ENCODE results near the gene LRRC75A. TPM values are rescaled to one million over a fixed set of nuclear protein-coding genes. Genes with fewer than 3 reads are reported as not detected.

LRRC75A gene
- total RNA-seq, 1 experiment from 2014 or later = 10.1 TPM

DNA sequence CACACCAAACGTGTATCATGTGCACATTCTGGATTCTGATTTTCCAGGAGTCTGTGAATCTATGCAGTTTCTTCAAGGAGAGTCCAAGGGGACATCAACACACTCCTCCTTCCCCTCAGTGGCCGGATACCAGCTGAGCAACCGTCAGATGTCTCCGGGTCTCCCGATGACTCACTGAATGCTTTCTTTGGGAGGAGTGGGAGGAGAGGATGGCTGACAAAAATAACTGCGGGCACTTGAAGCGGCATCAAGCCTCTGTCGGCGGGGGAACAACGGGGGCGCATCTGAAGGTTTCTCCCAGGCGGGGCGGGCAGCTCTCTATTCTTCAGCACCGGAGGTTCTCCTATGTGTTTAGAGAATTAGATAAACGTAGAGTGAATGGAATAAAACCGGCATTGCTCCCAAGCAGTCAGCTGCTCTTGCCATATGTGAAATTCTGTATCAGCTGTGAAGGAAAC is 24.6 kb upstream of the LRRC75A start:
- Histone ChIP-seq H3K23me2 (ENCODE audit: insufficient read length, low read depth, low read length, poor library complexity, severe bottlenecking) (no peaks in the 10 kb centered on the region), H4K20me1 (ENCODE audit: control insufficient read depth, insufficient read depth, insufficient read length) (no peaks in the 10 kb centered on the region), H3K27ac (ENCODE audit: insufficient read length, low read depth, low read length) (no peak overlapping the region), H3K4me2 (ENCODE audit: insufficient read depth, insufficient read length, low read length) (no peak overlapping the region), H2BK120ac (ENCODE audit: low read depth, low read length, poor library complexity, severe bottlenecking) (no peak overlapping the region), H4K91ac (ENCODE audit: insufficient read length, low read depth, low read length) (no peak overlapping the region), H2BK5ac (ENCODE audit: insufficient read length, low read length) (no peak overlapping the region), H4K8ac (replicated peaks; ENCODE audit: insufficient read length, low read depth, low read length) (no peak overlapping the region), H3K79me1 (ENCODE audit: insufficient read depth, low read depth, low read length, poor library complexity, severe bottlenecking) (no peaks in the 10 kb centered on the region), H3K4me1 (ENCODE audit: insufficient read depth, low read length) (peaks cover 9% of the 10 kb centered on the region; the same call in 1 of the 2 replicates), H3K4ac (ENCODE audit: low read depth, low read length) (no peak overlapping the region), H2BK12ac (ENCODE audit: insufficient read length, low read depth, low read length) (no peak overlapping the region), H4K5ac (ENCODE audit: insufficient read length, low read depth, low read length) (no peak overlapping the region), H3K18ac (ENCODE audit: insufficient read length, low read depth, low read length) (no peak overlapping the region), H3K56ac (ENCODE audit: insufficient read length, low read depth, low read length) (no peak overlapping the region), H3K23ac (ENCODE audit: insufficient read length, low read depth, low read length) (no peak overlapping the region), H2BK15ac (ENCODE audit: low read depth, low read length) (no peak overlapping the region), H3T11ph (ENCODE audit: low read length) (no peak overlapping the region), H2AFZ (ENCODE audit: low read length) (no peak overlapping the region), H3K14ac (ENCODE audit: insufficient read depth, low read length) (no peak overlapping the region), H3K79me2 (ENCODE audit: insufficient read depth, low read length) (no peaks in the 10 kb centered on the region), H2AK5ac (ENCODE audit: insufficient read length, low read length) (no peak overlapping the region), H2BK20ac (ENCODE audit: low read depth, low read length, poor library complexity, severe bottlenecking) (no peak overlapping the region), H3K27me3 (ENCODE audit: insufficient read depth, low read length) (no peaks in the 10 kb centered on the region; the same call in 1 of the 2 replicates), H3K9ac (ENCODE audit: extremely low read depth, insufficient read length, low read length) (no peak overlapping the region), H3K9me3 (ENCODE audit: control insufficient read depth, low read depth, low read length) (no peaks in the 10 kb centered on the region)
- no CpG with 5 or more reads among the region's 16 CpGs for WGBS (ENCODE audit: extremely low coverage, insufficient read length, low lambda C conversion rate)
- TF ChIP-seq, protein P1, sequence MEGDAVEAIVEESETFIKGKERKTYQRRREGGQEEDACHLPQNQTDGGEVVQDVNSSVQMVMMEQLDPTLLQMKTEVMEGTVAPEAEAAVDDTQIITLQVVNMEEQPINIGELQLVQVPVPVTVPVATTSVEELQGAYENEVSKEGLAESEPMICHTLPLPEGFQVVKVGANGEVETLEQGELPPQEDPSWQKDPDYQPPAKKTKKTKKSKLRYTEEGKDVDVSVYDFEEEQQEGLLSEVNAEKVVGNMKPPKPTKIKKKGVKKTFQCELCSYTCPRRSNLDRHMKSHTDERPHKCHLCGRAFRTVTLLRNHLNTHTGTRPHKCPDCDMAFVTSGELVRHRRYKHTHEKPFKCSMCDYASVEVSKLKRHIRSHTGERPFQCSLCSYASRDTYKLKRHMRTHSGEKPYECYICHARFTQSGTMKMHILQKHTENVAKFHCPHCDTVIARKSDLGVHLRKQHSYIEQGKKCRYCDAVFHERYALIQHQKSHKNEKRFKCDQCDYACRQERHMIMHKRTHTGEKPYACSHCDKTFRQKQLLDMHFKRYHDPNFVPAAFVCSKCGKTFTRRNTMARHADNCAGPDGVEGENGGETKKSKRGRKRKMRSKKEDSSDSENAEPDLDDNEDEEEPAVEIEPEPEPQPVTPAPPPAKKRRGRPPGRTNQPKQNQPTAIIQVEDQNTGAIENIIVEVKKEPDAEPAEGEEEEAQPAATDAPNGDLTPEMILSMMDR (conservative IDR thresholded peaks at IDR 0.05) = no peak
- no peak overlapping the region for H3K27ac Mint-ChIP-seq
- H3K4me1 Mint-ChIP-seq = peaks cover 28% of the 10 kb centered on the region in 2 experiments
- peaks cover 42% of the 10 kb centered on the region for H3K27me3 Mint-ChIP-seq (ENCODE audit: low read depth)
- H3K36me3 Mint-ChIP-seq (ENCODE audit: insufficient read depth in 1 of 3, low read depth in 3 of 3) = peaks cover 0 to 3% (median 0%) of the 10 kb centered on the region in 3 experiments; a peak in 2 of 7 replicates
- DNase-seq = peak; percentile 70
- H3K9me3 Mint-ChIP-seq = no peaks in the 10 kb centered on the region
- no peak overlapping the region for H3K4me3 Mint-ChIP-seq
